WTC11 (cell line): ENCODE results near the gene MEIS3. TPM values are rescaled to one million over a fixed set of nuclear protein-coding genes. Genes with fewer than 3 reads are reported as not detected.

ENCODE experiments used
- ATAC-seq: fragments of 200-7000 bp; cut with Tn5 transposase; 2 replicates; pipeline ENCODE4 v1.10.0; 2021; ENCODE audit warnings: mild to moderate bottlenecking, moderate library complexity
- CTCF ChIA-PET: fragments of 300-600 bp; sonication (Branson Sonifier 250); formaldehyde crosslinking; loops from one replicate; lab custom pipeline; 2021; ENCODE audit warnings: antibody characterized with exemption; lab: Charles Lee
- POLR2A ChIA-PET: fragments of 350-600 bp; sonication (Branson Sonifier 250); formaldehyde crosslinking; loops from one replicate; lab custom pipeline; 2021; ENCODE audit warnings: antibody characterized with exemption; lab: Charles Lee
- DNase-seq: peaks from one replicate; pipeline ENCODE4 v3.0.0; 2021; ENCODE audit warnings: low spot score
- H3K27ac Mint-ChIP-seq: 2 replicates; pipeline ENCODE4 v1.8.0; 2021; ENCODE audit warnings: mixed read lengths
- H3K27me3 Mint-ChIP-seq: 2 replicates; pipeline ENCODE4 v1.8.0; 2021; ENCODE audit warnings: low read depth, mild to moderate bottlenecking, moderate library complexity, mixed read lengths
- H3K36me3 Mint-ChIP-seq: 2 replicates; pipeline ENCODE4 v1.8.0; 2021; ENCODE audit warnings: mixed read lengths
- H3K4me1 Mint-ChIP-seq: 2 replicates; pipeline ENCODE4 v1.8.0; 2022; ENCODE audit warnings: mixed read lengths
- H3K4me3 Mint-ChIP-seq: 2 replicates; pipeline ENCODE4 v1.8.0; 2021; ENCODE audit warnings: mild to moderate bottlenecking, moderate library complexity, mixed read lengths
- H3K9me3 Mint-ChIP-seq: 2 replicates; pipeline ENCODE4 v1.8.0; 2021; ENCODE audit warnings: mixed read lengths
- AR ChIP-seq: fragments of 250-450 bp; sonication (Bioruptor Pico); IDR thresholded peaks from 2 replicates; pipeline ENCODE4 v1.9.0; 2021; ENCODE audit warnings: mild to moderate bottlenecking
- CREB1 ChIP-seq: sonication (generic); formaldehyde crosslinking; IDR thresholded peaks from 2 replicates; pipeline ENCODE4 v1.8.0; 2023; ENCODE audit warnings: mild to moderate bottlenecking, missing genetic modification reagents
- E2F1 ChIP-seq: sonication (generic); formaldehyde crosslinking; IDR thresholded peaks from 2 replicates; pipeline ENCODE4 v1.8.0; 2022; ENCODE audit warnings: mild to moderate bottlenecking, missing genetic modification reagents
- ERG ChIP-seq: fragments of 250-450 bp; sonication (Bioruptor Pico); IDR thresholded peaks from 2 replicates; pipeline ENCODE4 v1.8.0; 2021; ENCODE audit warnings: mild to moderate bottlenecking
- ETV6 ChIP-seq: sonication (generic); formaldehyde crosslinking; IDR thresholded peaks from 2 replicates; pipeline ENCODE4 v1.8.1; 2022; ENCODE audit warnings: mild to moderate bottlenecking, missing genetic modification reagents
- FOXJ3 ChIP-seq: sonication (generic); formaldehyde crosslinking; IDR thresholded peaks from 2 replicates; pipeline ENCODE4 v1.9.0; 2021; ENCODE audit warnings: missing genetic modification reagents, mild to moderate bottlenecking, borderline replicate concordance
- FOXP1 ChIP-seq: sonication (generic); formaldehyde crosslinking; IDR thresholded peaks from 2 replicates; pipeline ENCODE4 v1.8.0; 2022; ENCODE audit warnings: missing genetic modification reagents, mild to moderate bottlenecking, moderate library complexity, borderline replicate concordance
- GABPB1 ChIP-seq: sonication (generic); formaldehyde crosslinking; IDR thresholded peaks from 2 replicates; pipeline ENCODE4 v1.8.1; 2023; ENCODE audit warnings: mild to moderate bottlenecking, missing genetic modification reagents
- GRHL2 ChIP-seq: fragments of 250-450 bp; sonication (Bioruptor Pico); IDR thresholded peaks from 2 replicates; pipeline ENCODE4 v1.8.0; 2022; ENCODE audit warnings: mild to moderate bottlenecking, moderate library complexity; ENCODE audit not compliant: insufficient replicate concordance, severe bottlenecking
- GTF2I ChIP-seq: fragments of 250-450 bp; sonication (Bioruptor Pico); conservative IDR thresholded peaks from 2 replicates; pipeline ENCODE4 v1.4.0; 2021; ENCODE audit warnings: mild to moderate bottlenecking
- HMGXB4 ChIP-seq: sonication (generic); formaldehyde crosslinking; IDR thresholded peaks from 2 replicates; pipeline ENCODE4 v1.8.1; 2023; ENCODE audit warnings: mild to moderate bottlenecking, moderate library complexity, missing genetic modification reagents
- JAZF1 ChIP-seq: fragments of 250-450 bp; sonication (Bioruptor Pico); IDR thresholded peaks from 2 replicates; pipeline ENCODE4 v1.9.0; 2021; ENCODE audit warnings: moderate library complexity, mild to moderate bottlenecking, inconsistent platforms
- JUN ChIP-seq: sonication (generic); formaldehyde crosslinking; IDR thresholded peaks from 2 replicates; pipeline ENCODE4 v1.8.0; 2023; ENCODE audit warnings: mild to moderate bottlenecking, missing genetic modification reagents
- KAT7 ChIP-seq: sonication (generic); formaldehyde crosslinking; IDR thresholded peaks from 2 replicates; pipeline ENCODE4 v1.8.1; 2023; ENCODE audit warnings: missing genetic modification reagents, mild to moderate bottlenecking, borderline replicate concordance
- MAX ChIP-seq: sonication (generic); formaldehyde crosslinking; IDR thresholded peaks from 2 replicates; pipeline ENCODE4 v1.8.0; 2022; ENCODE audit warnings: mild to moderate bottlenecking, missing genetic modification reagents
- RELA ChIP-seq: sonication (generic); formaldehyde crosslinking; IDR thresholded peaks from 2 replicates; pipeline ENCODE4 v1.8.1; 2022; ENCODE audit warnings: missing genetic modification reagents, mild to moderate bottlenecking, borderline replicate concordance
- SP1 ChIP-seq: sonication (generic); formaldehyde crosslinking; conservative IDR thresholded peaks from 2 replicates; pipeline ENCODE4 v1.8.1; 2022; ENCODE audit warnings: missing genetic modification reagents
- TCF7 ChIP-seq: sonication (generic); formaldehyde crosslinking; IDR thresholded peaks from 2 replicates; pipeline ENCODE4 v1.8.0; 2022; ENCODE audit warnings: mild to moderate bottlenecking, low read depth, missing genetic modification reagents, moderate library complexity
- TP53 ChIP-seq: sonication (generic); formaldehyde crosslinking; IDR thresholded peaks from 2 replicates; pipeline ENCODE4 v1.8.1; 2023; ENCODE audit warnings: mild to moderate bottlenecking, missing genetic modification reagents
- USF2 ChIP-seq: sonication (generic); formaldehyde crosslinking; IDR thresholded peaks from 2 replicates; pipeline ENCODE4 v1.8.1; 2023; ENCODE audit warnings: mild to moderate bottlenecking, missing genetic modification reagents, moderate library complexity
- ZBTB21 ChIP-seq: sonication (generic); formaldehyde crosslinking; IDR thresholded peaks from 2 replicates; pipeline ENCODE4 v1.8.1; 2023; ENCODE audit warnings: mild to moderate bottlenecking, missing genetic modification reagents, borderline replicate concordance
- ZNF396 ChIP-seq: fragments of 250-450 bp; sonication (Bioruptor Pico); IDR thresholded peaks from 2 replicates; pipeline ENCODE4 v1.8.0; 2021; ENCODE audit warnings: mild to moderate bottlenecking, moderate library complexity, borderline replicate concordance
- ZNF416 ChIP-seq: fragments of 250-450 bp; sonication (Bioruptor Pico); IDR thresholded peaks from 2 replicates; pipeline ENCODE4 v1.9.0; 2021; ENCODE audit warnings: mild to moderate bottlenecking, inconsistent platforms
- ZNF423 ChIP-seq: fragments of 250-450 bp; sonication (Bioruptor Pico); IDR thresholded peaks from 2 replicates; pipeline ENCODE4 v2.1.2; 2022; ENCODE audit warnings: mild to moderate bottlenecking, moderate library complexity
- ZNF671 ChIP-seq: fragments of 250-450 bp; sonication (Bioruptor Pico); IDR thresholded peaks from 2 replicates; pipeline ENCODE4 v1.8.0; 2021; ENCODE audit warnings: mild to moderate bottlenecking
- total RNA-seq: library from RNA; stranded (reverse); gene quantifications from 3 replicates; pipeline ENCODE4 v1.2.3, GENCODE V29; 2021

MEIS3 gene
- total RNA-seq, 1 experiment from 2014 or later, result 38.5 TPM

- H3K9me3 Mint-ChIP-seq, result no peaks in the 10 kb centered on the region
- ChIA-PET POLR2A (interaction anchor here (0.5 to 1.9 kb wide), 6 partner anchors 11 to 165 kb away, joined by 3 to 12 read pairs (median 4); partner anchors contain the start of gene INAFM1), CTCF (interaction anchor here (0.7 to 3.7 kb wide), 43 partner anchors 8 to 415 kb away, joined by 3 to 62 read pairs (median 7); partner anchors contain the start of genes CCDC9, DHX34, EHD2 and INAFM1)
- H3K27me3 Mint-ChIP-seq, result peaks cover 80% of the 10 kb centered on the region
- ATAC-seq (peak; percentile 75), DNase-seq (peak; percentile 97)
- TF ChIP-seq GTF2I (CRISPR knock-in tag) (no peak), FOXJ3 (CRISPR knock-in tag) (no peak), HMGXB4 (CRISPR knock-in tag) (no peak), FOXP1 (CRISPR knock-in tag) (no peak), SP1 (peak; percentile 85), ZNF671 (CRISPR knock-in tag) (no peak), MAX (CRISPR knock-in tag) (no peak), ETV6 (CRISPR knock-in tag) (peak; percentile 22; the same call in 1 of the 2 replicates), ZNF423 (CRISPR knock-in tag) (no peak), JAZF1 (CRISPR knock-in tag) (no peak), USF2 (CRISPR knock-in tag) (no peak)
- H3K27ac Mint-ChIP-seq, result no peak overlapping the region
- H3K36me3 Mint-ChIP-seq, result no peaks in the 10 kb centered on the region; the same call in 1 of the 2 replicates
- H3K4me1 Mint-ChIP-seq, result peaks cover 13% of the 10 kb centered on the region
- no peak overlapping the region for H3K4me3 Mint-ChIP-seq
Observed at GRCh38 chr19:47428177-47428894, 9.0 kb upstream of the MEIS3 start.

- ChIA-PET POLR2A (interaction anchor here (0.5 to 1.9 kb wide), 6 partner anchors 10 to 166 kb away, joined by 3 to 12 read pairs (median 4); partner anchors contain the start of gene INAFM1), CTCF (interaction anchor here (0.7 to 3.7 kb wide), 41 partner anchors 8 to 414 kb away, joined by 3 to 62 read pairs (median 7); partner anchors contain the start of genes CCDC9, DHX34, EHD2 and INAFM1)
- Mint-ChIP-seq H3K4me3 (no peak overlapping the region), H3K9me3 (no peaks in the 10 kb centered on the region), H3K27me3 (peaks cover 83% of the 10 kb centered on the region), H3K4me1 (peaks cover 22% of the 10 kb centered on the region), H3K36me3 (no peaks in the 10 kb centered on the region; the same call in 1 of the 2 replicates), H3K27ac (no peak overlapping the region)
- DNase-seq, result peak; percentile 94
- peak; percentile 67 for ATAC-seq
- TF ChIP-seq RELA (no peak), GRHL2 (CRISPR knock-in tag) (no peak), E2F1 (no peak), ZBTB21 (CRISPR knock-in tag) (no peak), TP53 (CRISPR knock-in tag) (0 out of 2 replicates have a peak, but pooled peaks have one; percentile 30), ETV6 (CRISPR knock-in tag) (no peak), ZNF416 (CRISPR knock-in tag) (0 out of 2 replicates have a peak, but pooled peaks have one; percentile 49), CREB1 (CRISPR knock-in tag) (no peak), KAT7 (CRISPR knock-in tag) (no peak), AR (CRISPR knock-in tag) (no peak), ERG (CRISPR knock-in tag) (no peak), GABPB1 (CRISPR knock-in tag) (no peak), TCF7 (CRISPR knock-in tag) (no peak), ZNF396 (CRISPR knock-in tag) (no peak), JUN (CRISPR knock-in tag) (no peak)
Observed at GRCh38 chr19:47427241-47428176, 8.2 kb upstream of the MEIS3 start.
